ENCODE results near the gene PCDHGA1.
"Not testable (repeated sequence)": the region's sequence is repeated elsewhere in the genome, so short reads cannot be mapped to it uniquely, and the experiment has no call there.

PCDHGA1 gene

GRCh38 chr5:141330299-141331080 is at the start of gene PCDHGA1:
PCDHGA1 (plus strand) TSS chr5:141330514.
- no peak within 1 kb of the TSS for H3K4me3 ChIP-seq
- no peak within 1 kb of the TSS for H3K27ac ChIP-seq

- Histone ChIP-seq H3K27ac (no peak overlapping the region), H3K4me3 (no peak overlapping the region)
Measured at GRCh38 chr5:141298376-141298775, 31.9 kb upstream of the PCDHGA1 start.

GRCh38 chr5:141303756-141304155 is 26.6 kb upstream of the PCDHGA1 start, which contains the start of gene SLC25A2:
SLC25A2 (minus strand) TSS chr5:141304049; CDS start chr5:141303865, 184 bp downstream.
- Histone ChIP-seq H3K4me3 (no peak within 1 kb of the TSS), H3K27ac (no peak within 1 kb of the TSS)

- Histone ChIP-seq H3K4me3 (no peak overlapping the region), H3K27ac (no peak overlapping the region)
Measured at GRCh38 chr5:141306630-141307029, 23.7 kb upstream of the PCDHGA1 start.

- H3K4me3 ChIP-seq: no peak overlapping the region
- no peak overlapping the region for H3K27ac ChIP-seq
Measured at GRCh38 chr5:141313711-141314110, 16.6 kb upstream of the PCDHGA1 start.

GRCh38 chr5:141316963-141317362 is 13.4 kb upstream of the PCDHGA1 start:
- not testable (repeated sequence) for H3K27ac ChIP-seq, H3K4me3 ChIP-seq

- Histone ChIP-seq H3K4me3 (peak overlapping the region in 1 of 7 experiments; percentile 54), H3K27ac (no peak overlapping the region)
Measured at GRCh38 chr5:141319202-141319601, 11.1 kb upstream of the PCDHGA1 start.

- Histone ChIP-seq H3K27ac (peak overlapping the region in 1 of 21 experiments; percentile 89), H3K4me3 (peak overlapping the region; percentile 45 to 77 (median 63))
Measured at GRCh38 chr5:141319699-141320098, 10.6 kb upstream of the PCDHGA1 start.

- H3K27ac ChIP-seq: peak within 1 kb of the TSS; percentile 71 to 98 (median 91)
- peak within 1 kb of the TSS; percentile 45 to 77 (median 63) for H3K4me3 ChIP-seq
Measured at GRCh38 chr5:141320225-141321169, 9.8 kb upstream of the PCDHGA1 start, which contains the start of gene TAF7. TAF7 (minus strand) TSS chr5:141320784; CDS start chr5:141320044, 740 bp downstream.

- H3K4me3 ChIP-seq: no peak overlapping the region
- H3K27ac ChIP-seq: no peak overlapping the region
Measured at GRCh38 chr5:141322261-141322660, 8.1 kb upstream of the PCDHGA1 start.

- H3K27ac ChIP-seq: peak overlapping the region in 5 of 21 experiments; percentile 2 to 53 (median 8)
Measured at GRCh38 chr5:141326088-141326854, 4.0 kb upstream of the PCDHGA1 start.

GRCh38 chr5:141328231-141328630 is 2.1 kb upstream of the PCDHGA1 start:
- Histone ChIP-seq H3K27ac (no peak overlapping the region), H3K4me3 (no peak overlapping the region)

More at GRCh38 chr5:141326088-141326854, 4.0 kb upstream of the PCDHGA1 start:
- H3K4me3 ChIP-seq: peak overlapping the region in 6 of 7 experiments; percentile 2 to 20 (median 14)

- H3K4me3 ChIP-seq, H3K27ac ChIP-seq: not testable (repeated sequence)
Measured at GRCh38 chr5:141332571-141332970, 2.3 kb downstream of the PCDHGA1 start.

GRCh38 chr5:141338538-141339306 is 8.4 kb downstream of the PCDHGA1 start, which contains the start of gene PCDHGA2:
PCDHGA2 (plus strand) TSS chr5:141338760.
- no peak within 1 kb of the TSS for H3K27ac ChIP-seq
- peak within 1 kb of the TSS in 1 of 7 experiments; percentile 25 for H3K4me3 ChIP-seq

GRCh38 chr5:141340781-141341354 is 10.6 kb downstream of the PCDHGA1 start:
- not testable (repeated sequence) for H3K4me3 ChIP-seq, H3K27ac ChIP-seq

- no peak overlapping the region for H3K4me3 ChIP-seq
- H3K27ac ChIP-seq: no peak overlapping the region
Measured at GRCh38 chr5:141342773-141343172, 12.5 kb downstream of the PCDHGA1 start.

GRCh38 chr5:141343242-141343952 is 13.1 kb downstream of the PCDHGA1 start, which contains the start of gene PCDHGA3:
PCDHGA3 (plus strand) TSS chr5:141343829; CDS start chr5:141344034, 205 bp downstream.
- Histone ChIP-seq H3K4me3 (no peak within 1 kb of the TSS), H3K27ac (no peak within 1 kb of the TSS)
